BE2C (cell line): Measurements from ENCODE around the gene SAFB.
A peak's percentile ranks its signal among the peaks of the same experiment; 100 is the strongest.

ENCODE experiments used
- DNase-seq: peaks from one replicate; pipeline ENCODE4 v3.0.0-alpha.2; 2020
- H3K27me3 ChIP-seq: fragments of 250-450 bp; sonication (Bioruptor Pico); 2 replicates; pipeline ENCODE4 v1.5.1; 2020; ENCODE audit warnings: mild to moderate bottlenecking
- H3K36me3 ChIP-seq: fragments of 250-450 bp; sonication (Bioruptor Pico); 2 replicates; pipeline ENCODE4 v1.5.1; 2020; ENCODE audit warnings: mild to moderate bottlenecking
- H3K4me1 ChIP-seq: fragments of 250-450 bp; sonication (Bioruptor Pico); 2 replicates; pipeline ENCODE4 v1.5.1; 2020
- H3K4me3 ChIP-seq: 2 replicates; pipeline ENCODE4 v1.5.1; 2011; ENCODE audit warnings: low read depth, low read length
- H3K9me3 ChIP-seq: fragments of 250-450 bp; sonication (Bioruptor Pico); 2 replicates; pipeline ENCODE4 v1.5.1; 2020
- CTCF ChIP-seq: IDR thresholded peaks from 2 replicates; pipeline ENCODE4 v1.5.1; 2012; ENCODE audit warnings: mild to moderate bottlenecking, low read depth, low read length

The SAFB gene

DNA sequence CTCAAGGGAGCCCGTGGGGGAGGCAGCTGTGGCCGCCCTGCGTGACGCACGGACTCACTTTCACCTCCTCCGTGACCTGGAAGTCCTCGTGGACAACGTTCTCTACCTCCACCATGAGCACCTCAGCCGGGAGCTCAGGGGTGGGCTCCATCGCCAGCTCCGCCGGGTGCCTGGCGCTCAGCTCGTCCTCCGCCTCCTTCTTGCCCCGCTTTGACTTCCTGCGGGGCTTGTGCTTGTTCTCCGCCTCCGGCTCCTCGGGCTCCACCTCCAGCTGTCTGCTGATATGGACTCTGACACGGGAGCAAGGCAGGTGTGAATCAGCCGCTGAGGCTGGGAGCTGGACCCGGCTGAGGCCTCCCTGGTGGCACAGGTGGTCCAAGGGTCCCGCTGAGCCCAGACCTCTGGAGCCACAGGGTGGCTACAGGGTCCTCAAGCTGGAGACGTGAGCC, 88.9 kb downstream of the SAFB start:
- no peak for TF ChIP-seq CTCF

GRCh38 chr19:5713228-5713627, 90.3 kb downstream of the SAFB start:
- Histone ChIP-seq H3K9me3 (no peaks in the 10 kb centered on the region), H3K27me3 (no peaks in the 10 kb centered on the region), H3K4me3 (no peak overlapping the region), H3K36me3 (peaks cover 75% of the 10 kb centered on the region), H3K4me1 (no peaks in the 10 kb centered on the region)
- TF ChIP-seq CTCF, result no peak
- no peak for DNase-seq

More for the DNA sequence above, 88.9 kb downstream of the SAFB start:
- Histone ChIP-seq H3K9me3 (no peaks in the 10 kb centered on the region), H3K4me3 (no peak overlapping the region), H3K36me3 (peaks cover 76% of the 10 kb centered on the region), H3K27me3 (no peaks in the 10 kb centered on the region), H3K4me1 (no peaks in the 10 kb centered on the region)
- no peak for DNase-seq

GRCh38 chr19:5714816-5715215, 91.9 kb downstream of the SAFB start:
- no peak overlapping the region for H3K4me3 ChIP-seq
- peaks cover 63% of the 10 kb centered on the region for H3K36me3 ChIP-seq

GRCh38 chr19:5717215-5717935, 94.5 kb downstream of the SAFB start:
- DNase-seq, result no peak

More at GRCh38 chr19:5714816-5715215, 91.9 kb downstream of the SAFB start:
- Histone ChIP-seq H3K27me3 (no peaks in the 10 kb centered on the region), H3K4me1 (no peaks in the 10 kb centered on the region), H3K9me3 (no peaks in the 10 kb centered on the region)
- TF ChIP-seq CTCF, result no peak
- DNase-seq, result no peak

More at GRCh38 chr19:5717215-5717935, 94.5 kb downstream of the SAFB start:
- H3K4me1 ChIP-seq, result no peaks in the 10 kb centered on the region
- peaks cover 38% of the 10 kb centered on the region for H3K36me3 ChIP-seq
- no peak for TF ChIP-seq CTCF
- H3K4me3 ChIP-seq, result peak overlapping the region; percentile 100
- no peaks in the 10 kb centered on the region for H3K9me3 ChIP-seq
- no peaks in the 10 kb centered on the region for H3K27me3 ChIP-seq
